Loucy (cell line): ENCODE results near the gene ARSK.

ENCODE experiments used
- EZH2phosphoT487 ChIP-seq: fragments of 200-600 bp; IDR thresholded peaks from 2 replicates; pipeline ENCODE4 v1.6.1; 2018; ENCODE audit warnings: antibody characterized with exemption, mild to moderate bottlenecking, moderate library complexity, borderline replicate concordance
- TF ChIP-seq, protein P1 (sequence below): fragments of 200-600 bp; sonication (generic); conservative IDR thresholded peaks from 2 replicates; pipeline ENCODE4 v1.5.1; 2014; ENCODE audit warnings: mild to moderate bottlenecking, antibody characterized with exemption, low read length

DNA sequence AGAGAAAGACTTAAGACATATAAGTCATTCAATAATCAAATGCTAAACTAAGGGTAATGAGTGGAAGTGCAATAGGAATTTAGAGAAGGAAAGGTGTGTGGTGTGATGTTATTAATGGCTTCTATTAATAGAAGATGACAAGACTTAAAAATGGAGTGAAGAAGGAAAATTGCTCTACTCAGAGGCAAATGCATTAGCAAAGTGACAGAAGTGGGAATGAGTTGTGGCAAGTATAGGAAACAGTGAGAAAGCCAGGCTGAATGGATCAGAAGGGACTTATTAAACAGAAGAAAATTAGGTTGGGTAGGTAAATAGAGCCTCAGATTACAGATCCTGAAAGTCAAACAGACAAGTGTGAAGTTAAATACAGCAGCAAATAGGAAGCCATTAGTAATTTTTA lies 5.9 kb upstream of the ARSK start:
- TF ChIP-seq, protein P1, sequence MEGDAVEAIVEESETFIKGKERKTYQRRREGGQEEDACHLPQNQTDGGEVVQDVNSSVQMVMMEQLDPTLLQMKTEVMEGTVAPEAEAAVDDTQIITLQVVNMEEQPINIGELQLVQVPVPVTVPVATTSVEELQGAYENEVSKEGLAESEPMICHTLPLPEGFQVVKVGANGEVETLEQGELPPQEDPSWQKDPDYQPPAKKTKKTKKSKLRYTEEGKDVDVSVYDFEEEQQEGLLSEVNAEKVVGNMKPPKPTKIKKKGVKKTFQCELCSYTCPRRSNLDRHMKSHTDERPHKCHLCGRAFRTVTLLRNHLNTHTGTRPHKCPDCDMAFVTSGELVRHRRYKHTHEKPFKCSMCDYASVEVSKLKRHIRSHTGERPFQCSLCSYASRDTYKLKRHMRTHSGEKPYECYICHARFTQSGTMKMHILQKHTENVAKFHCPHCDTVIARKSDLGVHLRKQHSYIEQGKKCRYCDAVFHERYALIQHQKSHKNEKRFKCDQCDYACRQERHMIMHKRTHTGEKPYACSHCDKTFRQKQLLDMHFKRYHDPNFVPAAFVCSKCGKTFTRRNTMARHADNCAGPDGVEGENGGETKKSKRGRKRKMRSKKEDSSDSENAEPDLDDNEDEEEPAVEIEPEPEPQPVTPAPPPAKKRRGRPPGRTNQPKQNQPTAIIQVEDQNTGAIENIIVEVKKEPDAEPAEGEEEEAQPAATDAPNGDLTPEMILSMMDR, result no peak
- no peak for TF ChIP-seq EZH2phosphoT487
